SK-N-MC (cell line): ENCODE results near the gene ALOXE3.

Experiments used
- EZH2 ChIP-seq: fragments of 200-600 bp; sonication (generic); IDR thresholded peaks from one replicate; pipeline ENCODE4 v1.6.1; 2017; ENCODE audit warnings: antibody characterized with exemption
- POLR2AphosphoS5 ChIP-seq: IDR thresholded peaks from 2 replicates; pipeline ENCODE4 v1.6.1; 2012; ENCODE audit warnings: mild to moderate bottlenecking, low read depth, low read length, borderline replicate concordance

DNA sequence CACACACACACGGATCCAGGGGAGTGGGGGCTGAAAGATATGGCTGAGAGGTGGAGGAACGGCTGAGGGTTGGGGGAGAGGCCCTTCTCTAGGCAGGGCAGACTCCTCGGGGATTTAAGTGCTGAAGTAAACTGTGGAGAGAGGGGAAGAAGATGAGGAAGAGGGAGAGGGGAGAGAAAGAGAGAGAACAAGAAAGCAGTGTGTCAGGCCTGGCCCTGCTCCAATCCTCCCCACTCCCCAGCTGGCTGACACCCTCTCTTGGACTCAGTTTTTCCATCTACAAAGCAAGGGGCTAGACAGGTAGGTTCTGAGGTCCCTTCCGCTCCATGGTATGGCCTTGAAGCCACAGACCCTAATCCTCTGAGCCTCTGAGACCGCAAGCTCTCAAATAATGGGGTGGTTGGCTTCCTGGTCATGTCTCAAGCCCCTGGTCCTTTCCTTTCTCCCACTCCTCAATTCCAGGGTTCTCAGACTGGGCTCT is 42.5 kb upstream of the ALOXE3 start:
- TF ChIP-seq POLR2AphosphoS5 (no peak), EZH2 (no peak)
